ENCODE data around the gene ABCC3. TPM values are rescaled to one million over a fixed set of nuclear protein-coding genes. Genes with fewer than 3 reads are reported as not detected.

Gene ABCC3
- total RNA-seq, 2 experiments from 2014 or later = not detected

GRCh38 chr17:50660042-50660886 is 25.6 kb downstream of the ABCC3 start:
- H3K4me3 Mint-ChIP-seq = no peak overlapping the region
- POLR2A ChIA-PET = no interaction called here

GRCh38 chr17:50660887-50661345 is 26.2 kb downstream of the ABCC3 start:
- DNase-seq = no peak
- H3K27ac Mint-ChIP-seq = peak overlapping the region; percentile 71
- H3K27me3 Mint-ChIP-seq = no peaks in the 10 kb centered on the region
- no peak overlapping the region for H3K4me3 Mint-ChIP-seq
- no peaks in the 10 kb centered on the region for H3K36me3 Mint-ChIP-seq (ENCODE audit: low read depth)
- peaks cover 24% of the 10 kb centered on the region for H3K4me1 Mint-ChIP-seq
- no peaks in the 10 kb centered on the region for H3K9me3 Mint-ChIP-seq
- ChIA-PET CTCF (interaction anchor here (0.6 to 2.1 kb wide), 9 partner anchors 10 to 264 kb away, joined by 3 to 6 read pairs (median 4); partner anchors contain the start of gene LRRC59), POLR2A (no interaction called here)

More at GRCh38 chr17:50660042-50660886, 25.6 kb downstream of the ABCC3 start:
- no peaks in the 10 kb centered on the region for H3K27me3 Mint-ChIP-seq
- H3K27ac Mint-ChIP-seq = peak overlapping the region; percentile 71
- H3K9me3 Mint-ChIP-seq = no peaks in the 10 kb centered on the region
- H3K36me3 Mint-ChIP-seq (ENCODE audit: low read depth) = no peaks in the 10 kb centered on the region
- CTCF ChIA-PET = interaction anchor here (0.6 to 2.1 kb wide), 9 partner anchors 9 to 327 kb away, joined by 3 to 6 read pairs (median 4); partner anchors contain the start of gene LRRC59
- no peak for DNase-seq
- peaks cover 24% of the 10 kb centered on the region for H3K4me1 Mint-ChIP-seq

GRCh38 chr17:50661348-50661747 is 26.7 kb downstream of the ABCC3 start:
- POLR2A ChIA-PET = no interaction called here

GRCh38 chr17:50661795-50662391 is 27.2 kb downstream of the ABCC3 start:
- POLR2A ChIA-PET = no interaction called here
- H3K4me3 Mint-ChIP-seq = no peak overlapping the region

More at GRCh38 chr17:50661348-50661747, 26.7 kb downstream of the ABCC3 start:
- DNase-seq = no peak
- Mint-ChIP-seq H3K27ac (peak overlapping the region; percentile 88), H3K9me3 (no peaks in the 10 kb centered on the region), H3K4me1 (peaks cover 24% of the 10 kb centered on the region), H3K4me3 (no peak overlapping the region), H3K27me3 (no peaks in the 10 kb centered on the region), H3K36me3 (ENCODE audit: low read depth) (no peaks in the 10 kb centered on the region)
- CTCF ChIA-PET = interaction anchor here (0.9 to 2.1 kb wide), 6 partner anchors 9 to 264 kb away, joined by 3 to 6 read pairs (median 4); partner anchors contain the start of gene LRRC59

DNA sequence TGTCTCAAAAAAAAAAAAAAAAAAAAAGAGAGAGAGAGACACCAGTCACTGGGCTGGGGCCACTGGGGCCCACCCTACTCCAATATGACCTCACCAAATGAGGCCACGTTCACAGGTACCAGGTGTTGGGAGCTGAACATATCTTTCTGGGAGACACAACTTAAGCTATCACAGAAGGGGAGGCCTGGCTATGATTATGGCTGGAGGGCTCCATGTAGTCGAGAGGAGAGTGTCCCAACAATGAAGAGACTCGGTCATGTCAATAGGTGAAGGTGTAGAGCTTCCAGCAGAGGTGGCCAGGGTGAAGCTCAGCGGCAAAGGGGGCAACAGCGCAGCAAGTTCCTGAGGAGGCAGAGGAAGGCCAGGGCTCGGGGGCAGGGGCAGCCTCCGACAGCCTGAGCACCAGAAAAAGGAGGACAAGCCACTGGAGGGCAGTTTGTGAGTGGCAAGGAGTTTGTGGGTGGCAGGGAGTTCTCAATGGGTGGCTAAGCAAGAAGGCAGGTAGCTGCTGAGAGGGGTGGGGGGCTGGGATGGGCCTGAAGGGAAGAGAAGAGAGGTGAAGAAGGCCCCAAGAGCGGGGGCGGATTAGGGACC is 28.0 kb downstream of the ABCC3 start:
- POLR2A ChIA-PET = no interaction called here
- Mint-ChIP-seq H3K36me3 (ENCODE audit: low read depth) (no peaks in the 10 kb centered on the region), H3K9me3 (no peaks in the 10 kb centered on the region), H3K27me3 (no peaks in the 10 kb centered on the region), H3K4me1 (peaks cover 24% of the 10 kb centered on the region), H3K4me3 (no peak overlapping the region), H3K27ac (no peak overlapping the region)
- CTCF ChIA-PET = interaction anchor here (0.7 to 0.8 kb wide), 2 partner anchors 12 to 92 kb away, joined by 3 read pairs; no protein-coding TSS in a partner anchor
- DNase-seq = no peak

More at GRCh38 chr17:50661795-50662391, 27.2 kb downstream of the ABCC3 start:
- H3K36me3 Mint-ChIP-seq (ENCODE audit: low read depth) = no peaks in the 10 kb centered on the region
- peak; percentile 47 for DNase-seq
- CTCF ChIA-PET = interaction anchor here (0.7 to 2.1 kb wide), 6 partner anchors 9 to 265 kb away, joined by 3 to 6 read pairs (median 4); partner anchors contain the start of gene LRRC59
- H3K9me3 Mint-ChIP-seq = no peaks in the 10 kb centered on the region
- peaks cover 24% of the 10 kb centered on the region for H3K4me1 Mint-ChIP-seq
- peak overlapping the region; percentile 88 for H3K27ac Mint-ChIP-seq
- H3K27me3 Mint-ChIP-seq = no peaks in the 10 kb centered on the region

GRCh38 chr17:50663812-50664374 is 29.2 kb downstream of the ABCC3 start:
- Mint-ChIP-seq H3K27me3 (no peaks in the 10 kb centered on the region), H3K27ac (no peak overlapping the region), H3K4me1 (peaks cover 27% of the 10 kb centered on the region), H3K4me3 (no peak overlapping the region), H3K36me3 (ENCODE audit: low read depth) (no peaks in the 10 kb centered on the region), H3K9me3 (no peaks in the 10 kb centered on the region)
- no peak for DNase-seq
- POLR2A ChIA-PET = no interaction called here
- CTCF ChIA-PET = no interaction called here

DNA sequence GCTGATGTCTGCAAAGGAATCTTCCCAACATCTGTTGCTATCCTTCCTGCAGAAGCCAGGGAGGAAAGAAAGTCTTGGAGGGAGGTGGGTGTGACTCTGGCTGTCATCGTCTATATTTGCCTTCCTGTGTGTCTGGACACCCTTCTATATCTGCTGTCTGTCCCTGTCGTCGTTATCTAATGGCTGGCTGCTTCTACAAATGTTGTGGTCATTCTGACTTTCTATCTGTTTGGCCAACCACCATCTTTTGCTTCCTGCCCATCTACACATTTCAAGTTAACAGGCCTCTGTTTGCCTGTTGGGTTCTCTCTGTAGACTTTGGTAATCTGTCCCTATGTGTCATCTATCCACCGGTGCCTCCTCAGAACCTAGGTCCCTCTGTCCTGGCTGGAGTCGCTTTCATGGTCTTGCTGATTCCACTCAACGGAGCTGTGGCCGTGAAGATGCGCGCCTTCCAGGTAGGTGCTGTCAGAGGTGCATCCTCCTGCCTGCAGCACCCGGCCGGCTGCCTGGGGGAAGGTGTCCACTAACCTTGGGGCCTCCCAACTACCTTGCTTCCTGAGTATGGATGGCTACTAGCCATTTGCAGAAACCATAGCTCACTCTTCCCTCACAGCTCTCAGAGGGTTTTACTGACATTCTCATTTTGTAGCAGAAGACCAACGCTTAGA is 30.2 kb downstream of the ABCC3 start:
- DNase-seq = no peak
- ChIA-PET CTCF (no interaction called here), POLR2A (no interaction called here)
- no peak overlapping the region for H3K27ac Mint-ChIP-seq
- H3K9me3 Mint-ChIP-seq = no peaks in the 10 kb centered on the region
- no peaks in the 10 kb centered on the region for H3K27me3 Mint-ChIP-seq
- H3K36me3 Mint-ChIP-seq (ENCODE audit: low read depth) = no peaks in the 10 kb centered on the region
- peaks cover 27% of the 10 kb centered on the region for H3K4me1 Mint-ChIP-seq
- no peak overlapping the region for H3K4me3 Mint-ChIP-seq

DNA sequence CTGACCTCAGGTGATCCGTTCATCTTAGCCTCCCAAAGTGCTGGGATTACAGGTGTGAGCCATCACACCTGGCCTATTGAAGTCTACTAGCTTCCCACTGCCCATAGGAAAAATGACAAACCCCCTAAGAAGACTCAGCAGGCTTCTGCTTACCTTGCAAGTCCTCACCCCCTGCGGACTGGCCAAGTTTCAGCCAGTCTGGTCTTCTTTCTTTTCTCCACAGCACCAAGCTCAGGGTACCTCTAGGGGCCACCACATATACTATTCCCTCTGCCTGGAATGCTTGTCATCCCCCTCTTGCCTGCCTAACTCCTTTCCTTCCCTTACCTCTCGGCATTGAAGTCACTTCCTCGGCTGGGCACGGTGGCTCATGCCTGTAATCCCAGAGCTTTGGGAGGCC is 31.2 kb downstream of the ABCC3 start:
- no peak for DNase-seq
- Mint-ChIP-seq H3K4me3 (no peak overlapping the region), H3K27ac (no peak overlapping the region), H3K27me3 (no peaks in the 10 kb centered on the region), H3K36me3 (ENCODE audit: low read depth) (no peaks in the 10 kb centered on the region), H3K9me3 (no peaks in the 10 kb centered on the region), H3K4me1 (peaks cover 22% of the 10 kb centered on the region)
- ChIA-PET CTCF (interaction anchor here (0.7 to 1.1 kb wide), 2 partner anchors 12 to 29 kb away, joined by 3 read pairs; no protein-coding TSS in a partner anchor), POLR2A (no interaction called here)

DNA sequence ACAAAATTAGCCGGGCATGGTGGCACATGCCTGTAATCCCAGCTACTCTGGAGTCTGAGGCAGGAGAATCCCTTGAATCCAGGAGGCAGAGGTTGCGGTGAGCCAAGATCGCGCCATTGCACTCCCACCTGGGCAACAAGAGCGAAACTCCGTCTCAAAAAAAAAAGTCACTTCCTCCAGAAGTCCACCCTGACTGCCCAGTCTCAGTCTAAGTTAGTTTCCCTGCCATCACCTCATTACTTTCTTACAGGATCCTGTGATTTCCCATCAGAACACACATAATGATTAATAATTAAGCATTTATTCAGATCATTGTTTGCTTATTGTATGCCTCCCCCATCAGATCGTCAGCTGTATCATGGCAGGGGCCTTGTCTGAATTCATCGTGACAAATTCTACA is 31.6 kb downstream of the ABCC3 start:
- Mint-ChIP-seq H3K27ac (no peak overlapping the region), H3K27me3 (no peaks in the 10 kb centered on the region), H3K4me3 (no peak overlapping the region), H3K36me3 (ENCODE audit: low read depth) (no peaks in the 10 kb centered on the region), H3K4me1 (peaks cover 18% of the 10 kb centered on the region), H3K9me3 (no peaks in the 10 kb centered on the region)
- ChIA-PET POLR2A (no interaction called here), CTCF (interaction anchor here (0.7 to 1.3 kb wide), 3 partner anchors 12 to 41 kb away, joined by 3 read pairs; no protein-coding TSS in a partner anchor)
- DNase-seq = no peak

DNA sequence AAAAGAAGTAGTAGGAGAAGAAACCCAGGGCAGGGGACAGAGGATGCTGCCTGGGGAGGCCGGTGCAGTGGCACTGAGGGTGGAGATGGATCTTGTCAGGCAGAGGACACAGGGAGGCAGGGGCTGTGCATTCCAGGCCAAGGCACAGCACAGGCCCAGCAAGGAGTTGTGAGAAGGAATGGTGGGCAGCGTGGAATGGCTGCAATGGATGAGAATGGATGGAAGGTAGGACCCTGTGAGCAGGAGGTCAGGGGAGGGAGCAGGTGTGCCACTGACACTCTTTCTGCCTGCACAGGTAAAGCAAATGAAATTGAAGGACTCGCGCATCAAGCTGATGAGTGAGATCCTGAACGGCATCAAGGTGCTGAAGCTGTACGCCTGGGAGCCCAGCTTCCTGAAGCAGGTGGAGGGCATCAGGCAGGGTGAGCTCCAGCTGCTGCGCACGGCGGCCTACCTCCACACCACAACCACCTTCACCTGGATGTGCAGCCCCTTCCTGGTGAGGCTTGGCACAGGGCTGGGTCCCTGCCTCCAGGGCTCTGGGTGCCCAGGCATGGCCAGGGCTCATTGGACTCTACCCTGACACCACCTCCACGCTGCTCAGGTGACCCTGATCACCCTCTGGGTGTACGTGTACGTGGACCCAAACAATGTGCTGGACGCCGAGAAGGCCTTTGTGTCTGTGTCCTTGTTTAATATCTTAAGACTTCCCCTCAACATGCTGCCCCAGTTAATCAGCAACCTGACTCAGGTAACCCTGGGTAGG is 32.8 kb downstream of the ABCC3 start:
- H3K4me1 Mint-ChIP-seq = peaks cover 8% of the 10 kb centered on the region

DNA sequence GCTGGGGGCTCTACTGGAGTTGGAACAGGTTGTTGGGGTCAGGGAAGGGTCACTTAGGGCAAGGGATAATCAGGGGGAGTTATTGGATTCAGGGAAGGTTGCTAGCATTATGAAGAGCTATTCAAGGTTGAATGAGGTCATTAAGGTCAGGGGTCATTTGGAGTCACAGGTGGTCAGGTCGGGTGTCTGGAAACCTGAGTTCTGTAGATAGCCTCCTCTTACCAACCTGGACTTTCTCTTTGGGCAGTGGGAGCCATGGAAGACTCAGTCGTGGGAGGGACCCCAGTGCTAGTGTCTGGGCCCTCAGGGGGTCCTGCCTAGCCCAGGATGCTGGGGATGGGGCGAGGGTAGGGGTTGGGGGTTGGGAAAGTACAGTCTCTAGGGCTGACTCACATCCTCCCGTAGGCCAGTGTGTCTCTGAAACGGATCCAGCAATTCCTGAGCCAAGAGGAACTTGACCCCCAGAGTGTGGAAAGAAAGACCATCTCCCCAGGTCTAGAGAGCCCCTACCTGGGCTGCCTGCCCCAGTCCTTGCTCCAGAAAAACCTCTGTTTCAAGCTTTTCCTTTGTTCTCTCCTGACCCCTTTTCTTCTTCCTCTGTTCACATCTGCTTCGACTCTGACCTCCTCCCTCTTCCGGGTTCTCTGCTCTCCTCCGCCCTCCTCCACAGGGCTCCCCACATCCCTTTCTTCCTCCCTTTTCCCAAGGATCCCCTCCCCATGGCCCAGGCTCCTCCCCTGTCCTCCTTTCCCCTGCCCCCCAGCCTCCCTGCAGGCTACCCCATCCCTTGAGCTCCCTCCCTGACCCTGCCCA is 33.5 kb downstream of the ABCC3 start:
- Mint-ChIP-seq H3K36me3 (ENCODE audit: low read depth) (no peaks in the 10 kb centered on the region), H3K4me1 (peaks cover 3% of the 10 kb centered on the region), H3K27me3 (no peaks in the 10 kb centered on the region), H3K4me3 (no peak overlapping the region), H3K27ac (peak overlapping the region; percentile 77), H3K9me3 (no peaks in the 10 kb centered on the region)
- CTCF ChIA-PET = interaction anchor here (1.0 to 1.5 kb wide), 4 partner anchors 13 to 97 kb away, joined by 3 to 4 read pairs (median 3); no protein-coding TSS in a partner anchor
- no peak for DNase-seq
- POLR2A ChIA-PET = no interaction called here

More for the DNA sequence above, 32.8 kb downstream of the ABCC3 start:
- Mint-ChIP-seq H3K27me3 (no peaks in the 10 kb centered on the region), H3K4me3 (no peak overlapping the region), H3K27ac (no peak overlapping the region), H3K9me3 (no peaks in the 10 kb centered on the region), H3K36me3 (ENCODE audit: low read depth) (no peaks in the 10 kb centered on the region)
- CTCF ChIA-PET = interaction anchor here (0.6 to 1.5 kb wide), 3 partner anchors 37 to 377 kb away, joined by 3 to 4 read pairs (median 3); no protein-coding TSS in a partner anchor
- POLR2A ChIA-PET = no interaction called here
- DNase-seq = no peak

Measured in activated CD4-positive, alpha-beta T cell treated with anti-CD3 and anti-CD28 coated beads, Interleukin-2, amount 10 ng/mL, durations not matched to agents 7 days and 5 days (primary cell).